Measurements from ENCODE around the gene ARHGEF38.
"Not testable (repeated sequence)": the region's sequence is repeated elsewhere in the genome, so short reads cannot be mapped to it uniquely, and the experiment has no call there.

The ARHGEF38 gene

DNA sequence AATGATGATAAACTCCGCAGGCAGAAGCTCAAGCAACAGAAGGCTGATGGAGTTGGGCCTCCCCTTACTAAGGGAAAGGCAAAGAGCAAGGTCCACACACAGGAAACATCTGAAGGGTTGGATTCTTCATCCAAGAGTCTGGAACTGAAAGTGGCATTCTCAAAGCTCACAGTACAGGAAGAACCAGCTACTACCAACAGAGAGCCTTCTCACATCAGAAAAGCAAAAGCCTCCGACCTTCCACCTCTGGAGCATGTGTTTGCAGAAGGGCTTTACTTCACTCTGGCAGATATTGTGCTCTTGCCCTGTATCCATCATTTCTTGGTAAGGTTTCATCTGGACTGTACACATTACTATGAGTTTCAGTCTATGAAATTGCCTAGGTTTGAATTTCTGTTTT is 166.8 kb downstream of the ARHGEF38 start:
- DNase-seq = no peak

DNA sequence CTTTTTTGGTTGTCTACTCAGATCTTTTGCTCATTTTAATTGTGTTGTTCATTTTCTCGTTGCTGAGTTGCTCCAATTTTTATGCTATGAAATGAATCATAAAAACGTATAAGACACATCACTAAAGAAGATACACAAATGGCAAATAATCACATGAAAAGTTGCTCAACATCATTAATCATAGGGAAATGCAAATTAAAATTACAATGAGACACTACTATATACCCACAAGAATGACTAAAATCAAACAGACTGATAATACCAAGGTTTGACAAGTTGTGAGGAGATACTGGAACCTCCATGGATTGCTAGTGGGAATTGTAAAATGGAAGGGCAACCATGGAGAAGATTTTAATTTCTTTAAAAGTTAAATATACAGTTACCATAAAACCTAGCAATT is 173.2 kb downstream of the ARHGEF38 start:
- no peak for DNase-seq

DNA sequence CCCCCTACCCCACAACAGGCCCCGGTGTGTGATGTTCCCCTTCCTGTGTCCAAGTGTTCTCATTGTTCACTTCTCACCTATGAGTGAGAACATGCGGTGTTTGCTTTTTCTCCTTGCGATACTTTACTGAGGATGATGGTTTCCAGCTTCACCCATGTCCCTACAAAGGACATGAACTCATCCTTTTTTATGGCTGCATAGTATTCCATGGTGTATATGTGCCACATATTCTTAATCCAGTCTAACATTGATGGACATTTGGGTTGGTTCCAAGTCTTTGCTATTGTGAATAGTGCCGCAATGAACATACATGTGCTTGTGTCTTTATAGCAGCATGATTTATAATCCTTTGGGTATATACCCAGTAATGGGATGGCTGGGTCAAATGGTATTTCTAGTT is 177.5 kb downstream of the ARHGEF38 start:
- not testable (repeated sequence) for DNase-seq

All from GOT3 (cell line).